Osteoblast (primary cell): ENCODE data around the gene UBE2D2. TPM values are rescaled to one million over a fixed set of nuclear protein-coding genes. Genes with fewer than 3 reads are reported as not detected.
"Not testable (repeated sequence)": the region's sequence is repeated elsewhere in the genome, so short reads cannot be mapped to it uniquely, and the experiment has no call there.

Experiments
- DNase-seq: peaks from one replicate; pipeline ENCODE4 v3.0.0; 2011; ENCODE audit warnings: low spot score, mixed read lengths; ENCODE audit not compliant: insufficient read length; ENCODE audit errors: missing footprints
- H2AFZ ChIP-seq: 2 replicates; pipeline ENCODE4 v1.6.0; 2011; ENCODE audit warnings: mild to moderate bottlenecking, low read length
- H3K27ac ChIP-seq: 2 replicates; pipeline ENCODE4 v1.5.1; 2011; ENCODE audit warnings: mild to moderate bottlenecking, low read depth, low read length, moderate library complexity
- H3K27me3 ChIP-seq: 2 replicates; pipeline ENCODE4 v1.6.0; 2012; ENCODE audit warnings: mild to moderate bottlenecking, control low read depth, inconsistent platforms, low read length, moderate library complexity; ENCODE audit not compliant: insufficient read depth
- H3K36me3 ChIP-seq: 2 replicates; pipeline ENCODE4 v1.5.1; 2011; ENCODE audit warnings: mild to moderate bottlenecking, low read length, control low read depth, moderate library complexity; ENCODE audit not compliant: insufficient read depth
- H3K4me1 ChIP-seq: 2 replicates; pipeline ENCODE4 v1.5.1; 2011; ENCODE audit warnings: mild to moderate bottlenecking, low read length, control low read depth, moderate library complexity; ENCODE audit not compliant: insufficient read depth
- H3K4me2 ChIP-seq: 2 replicates; pipeline ENCODE4 v1.6.0; 2011; ENCODE audit warnings: mild to moderate bottlenecking, low read length; ENCODE audit not compliant: insufficient read depth
- H3K4me3 ChIP-seq: fragments of 200-600 bp; sonication (generic); 3 replicates; pipeline ENCODE4 v1.5.1; 2012; ENCODE audit warnings: mild to moderate bottlenecking, low read length, inconsistent platforms; ENCODE audit not compliant: insufficient read depth
- H3K79me2 ChIP-seq: 2 replicates; pipeline ENCODE4 v1.6.0; 2012; ENCODE audit warnings: mild to moderate bottlenecking, low read length, control low read depth, inconsistent platforms; ENCODE audit not compliant: insufficient read depth
- H3K9me3 ChIP-seq: 2 replicates; pipeline ENCODE4 v1.5.1; 2011; ENCODE audit warnings: low read depth, low read length, control low read depth
- H4K20me1 ChIP-seq: 2 replicates; pipeline ENCODE4 v1.6.0; 2012; ENCODE audit warnings: mild to moderate bottlenecking, low read length, control low read depth; ENCODE audit not compliant: insufficient read depth
- CTCF ChIP-seq: IDR thresholded peaks from 2 replicates; pipeline ENCODE4 v1.5.1; 2011; ENCODE audit warnings: mild to moderate bottlenecking, low read depth, low read length, moderate library complexity; ENCODE audit errors: extremely low read depth
- total RNA-seq: library from RNA; depleted of rRNA; stranded (reverse); fragments of >200 nt; gene quantifications from 2 replicates; pipeline ENCODE4 v1.2.3, GENCODE V29; 2012

Gene UBE2D2
- total RNA-seq, 1 donor: 52.8 TPM

DNA sequence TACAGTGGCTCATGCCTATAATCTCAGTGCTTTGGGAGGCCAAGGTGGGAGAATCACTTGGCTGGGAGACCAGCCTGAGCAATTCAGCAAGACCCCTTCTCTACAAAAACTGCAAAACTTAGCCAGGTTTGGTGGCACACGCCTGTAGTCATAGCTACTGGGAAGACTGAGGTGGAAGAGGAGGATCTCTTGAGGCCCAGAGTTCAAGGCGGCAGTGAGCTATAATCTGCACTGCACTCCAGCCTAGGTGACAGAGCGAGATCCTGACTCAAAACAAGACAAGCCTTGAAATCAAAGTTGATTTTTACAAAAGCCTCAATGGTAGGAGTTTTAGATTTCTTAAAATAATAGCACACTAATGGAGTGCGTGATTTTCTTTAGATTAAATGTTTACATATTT is 14.6 kb downstream of the UBE2D2 start:
- Histone ChIP-seq H3K27me3 (no peaks in the 10 kb centered on the region), H3K4me3 (no peak overlapping the region), H2AFZ (no peak overlapping the region), H3K4me1 (peaks cover 3% of the 10 kb centered on the region), H3K36me3 (no peaks in the 10 kb centered on the region), H4K20me1 (peaks cover 59% of the 10 kb centered on the region), H3K9me3 (no peaks in the 10 kb centered on the region), H3K4me2 (no peak overlapping the region), H3K79me2 (peaks cover 96% of the 10 kb centered on the region), H3K27ac (no peak overlapping the region)
- no peak for DNase-seq
- TF ChIP-seq CTCF: no peak

- Histone ChIP-seq H3K9me3 (no peaks in the 10 kb centered on the region), H3K79me2 (peaks cover 96% of the 10 kb centered on the region), H3K27ac (no peak overlapping the region), H2AFZ (no peak overlapping the region), H3K4me3 (no peak overlapping the region), H3K4me2 (no peak overlapping the region), H3K27me3 (no peaks in the 10 kb centered on the region), H3K4me1 (no peaks in the 10 kb centered on the region), H4K20me1 (peaks cover 59% of the 10 kb centered on the region), H3K36me3 (no peaks in the 10 kb centered on the region)
- TF ChIP-seq CTCF: no peak
- no peak for DNase-seq
Measured at GRCh38 chr5:139577689-139578290, 16.7 kb downstream of the UBE2D2 start.

- Histone ChIP-seq H3K36me3 (no peaks in the 10 kb centered on the region), H3K4me2 (no peak overlapping the region), H3K79me2 (peaks cover 96% of the 10 kb centered on the region), H3K9me3 (no peaks in the 10 kb centered on the region), H4K20me1 (peaks cover 57% of the 10 kb centered on the region), H3K4me1 (no peaks in the 10 kb centered on the region), H3K27ac (no peak overlapping the region), H3K4me3 (no peak overlapping the region), H2AFZ (no peak overlapping the region), H3K27me3 (no peaks in the 10 kb centered on the region)
- no peak for TF ChIP-seq CTCF
- DNase-seq: no peak
Measured at GRCh38 chr5:139578325-139578724, 17.2 kb downstream of the UBE2D2 start.

DNA sequence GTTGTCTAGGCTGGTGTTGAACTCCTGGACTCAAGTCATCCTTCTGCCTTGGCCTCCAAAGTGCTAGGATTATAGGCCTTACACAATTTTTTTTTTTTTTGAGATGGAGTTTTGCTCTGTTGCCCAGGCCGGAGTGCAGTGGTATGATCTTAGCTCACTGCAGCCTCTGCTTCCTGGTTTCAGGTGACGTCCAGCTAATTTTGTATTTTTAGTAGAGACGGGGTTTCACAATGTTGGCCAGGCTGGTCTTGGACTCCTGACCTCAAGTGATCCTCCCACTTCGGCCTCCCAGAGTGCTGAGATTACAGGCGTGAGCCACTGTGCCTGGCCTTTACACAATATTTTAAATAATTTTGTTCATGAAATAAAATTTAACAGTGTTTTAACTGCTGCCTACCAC is 21.0 kb downstream of the UBE2D2 start:
- H3K27ac ChIP-seq, H2AFZ ChIP-seq, H3K36me3 ChIP-seq, DNase-seq, H3K4me2 ChIP-seq, H3K4me1 ChIP-seq, H3K9me3 ChIP-seq, H3K27me3 ChIP-seq, H3K4me3 ChIP-seq: not testable (repeated sequence)
- Histone ChIP-seq H3K79me2 (peaks cover 96% of the 10 kb centered on the region), H4K20me1 (peaks cover 42% of the 10 kb centered on the region)
